GM19099 (cell line): ENCODE results near the gene MACROD2.

Experiments
- POLR2A ChIP-seq: IDR thresholded peaks from 3 replicates; pipeline ENCODE4 v1.6.1; 2011; ENCODE audit warnings: low read depth; ENCODE audit not compliant: insufficient read length; ENCODE audit errors: extremely low read depth

The MACROD2 gene

DNA sequence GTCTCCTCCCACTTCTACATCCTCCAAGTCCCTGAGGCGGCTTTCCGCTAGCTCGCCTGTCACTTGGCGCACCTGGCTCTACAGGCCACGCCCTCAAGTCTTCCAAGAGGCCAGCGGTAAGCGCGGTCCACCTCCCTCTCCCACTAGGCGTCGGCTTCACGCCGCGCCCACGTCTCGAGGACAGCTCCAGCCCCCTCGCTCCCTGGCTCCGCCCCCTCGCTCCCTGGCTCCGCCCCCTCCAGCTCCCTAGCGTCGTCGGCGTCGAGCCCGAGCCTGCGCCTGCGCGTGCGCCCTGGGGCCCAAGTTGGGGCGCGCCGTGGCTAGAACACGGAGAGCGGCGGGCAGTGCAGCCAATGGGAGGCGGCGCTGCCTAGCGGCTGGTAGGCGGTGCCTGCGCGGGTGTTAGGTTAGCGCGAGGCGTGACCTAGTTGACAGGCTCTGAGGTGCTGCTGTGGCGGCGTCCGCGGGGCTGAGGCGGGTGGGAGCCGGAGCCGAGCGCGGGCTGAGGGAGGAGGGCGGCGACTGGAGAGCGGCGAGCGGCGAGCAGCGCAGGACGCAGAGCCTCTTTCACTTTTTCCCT is at the start of gene MACROD2:
Gene MACROD2, plus strand, starts transcription at position 431 of the 580 bp plus-strand sequence.
- no peak for TF ChIP-seq POLR2A

DNA sequence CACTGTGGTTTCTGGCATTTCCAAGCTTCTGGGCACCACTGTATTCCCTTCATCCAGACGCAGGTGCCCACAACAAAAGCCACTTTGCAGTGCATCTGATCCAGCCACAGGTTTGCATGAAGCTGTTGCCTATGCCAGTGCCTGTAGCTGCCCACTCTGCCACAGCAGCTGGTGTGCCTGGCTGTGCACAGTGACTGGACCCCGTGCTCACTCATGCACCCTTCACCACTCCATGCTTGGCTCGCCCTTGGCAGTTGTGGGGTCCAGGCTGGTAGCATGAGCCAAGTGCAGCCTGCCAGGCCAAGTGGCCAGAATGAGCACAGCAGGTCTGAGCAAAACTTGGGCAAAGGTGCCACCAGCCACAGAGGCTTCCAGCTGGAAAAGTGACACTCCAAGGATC is 47.6 kb upstream of the MACROD2 start:
- TF ChIP-seq POLR2A, result no peak

DNA sequence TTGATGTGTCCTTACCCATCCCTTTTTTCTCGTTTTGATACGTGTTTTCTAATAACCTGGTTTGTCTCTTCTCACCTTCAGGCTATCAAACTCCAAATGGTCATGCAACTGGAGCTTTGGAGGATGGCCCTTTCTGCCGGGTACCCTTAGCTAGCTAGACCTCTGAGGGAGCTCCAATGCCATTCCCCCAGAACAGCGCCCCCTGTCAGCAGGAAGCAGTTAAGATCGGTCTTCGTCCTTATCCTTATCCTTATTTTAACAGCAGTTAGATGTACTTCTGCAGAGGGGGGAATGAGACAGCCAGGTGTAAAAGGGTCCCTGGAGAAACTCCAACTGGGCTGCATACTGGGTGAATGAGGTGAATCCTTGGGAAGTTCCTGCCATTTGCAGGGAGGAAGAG is 42.1 kb upstream of the MACROD2 start:
- TF ChIP-seq POLR2A, result no peak

DNA sequence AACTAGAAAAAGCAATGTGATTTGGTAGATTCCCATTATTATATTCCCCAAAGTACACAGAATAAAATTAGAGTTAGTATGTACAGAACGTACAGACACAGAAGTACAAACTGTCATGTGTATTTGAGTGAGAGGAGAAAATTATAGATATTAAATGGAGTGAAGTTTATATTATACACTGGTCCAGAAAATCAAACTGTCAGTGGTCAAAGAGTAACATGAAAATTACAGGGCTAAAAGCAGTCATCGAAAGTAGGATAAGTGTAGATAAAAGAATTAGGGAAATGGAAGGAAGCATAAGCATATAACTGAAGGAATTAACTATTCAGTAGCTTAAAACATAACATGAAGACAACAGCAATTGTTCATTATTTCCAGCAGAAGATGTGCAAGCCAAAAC is 35.2 kb upstream of the MACROD2 start:
- no peak for TF ChIP-seq POLR2A

DNA sequence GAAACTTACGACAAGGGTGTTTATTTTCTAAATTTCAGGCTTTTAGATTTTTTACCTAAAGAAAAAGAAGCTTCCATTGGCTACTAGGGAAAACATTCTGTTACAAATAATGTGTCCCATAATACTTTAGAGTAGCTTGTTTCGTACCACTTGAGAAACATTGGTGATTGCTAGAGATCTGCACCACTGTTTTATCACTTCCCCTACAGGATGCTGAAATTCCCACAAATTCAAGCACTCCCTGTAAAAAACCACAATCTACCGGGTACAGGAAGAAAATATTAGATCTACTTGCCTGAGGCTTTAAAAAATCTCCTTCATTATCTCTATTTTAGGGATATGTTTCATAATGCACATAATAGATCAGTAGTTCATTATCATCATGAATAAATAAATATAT is 34.8 kb upstream of the MACROD2 start:
- no peak for TF ChIP-seq POLR2A

DNA sequence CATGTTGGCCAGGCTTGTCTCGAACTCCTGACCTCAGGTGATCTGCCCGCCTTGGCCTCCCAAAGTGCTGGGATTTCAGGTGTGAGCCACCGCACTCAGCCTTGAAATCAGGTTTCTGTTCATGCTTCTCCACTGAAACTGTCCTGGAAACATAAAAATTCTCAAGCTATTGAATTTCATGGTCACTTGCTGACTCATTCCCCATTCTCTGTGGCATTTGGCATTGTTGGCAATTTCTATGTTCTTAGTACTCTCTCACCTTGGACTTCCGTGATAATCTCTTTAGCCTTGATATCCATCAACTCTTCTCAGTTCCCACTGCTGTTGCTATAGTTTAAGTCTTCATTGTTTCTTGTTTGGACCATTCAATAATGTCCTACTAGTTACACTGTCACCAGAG is 11.1 kb upstream of the MACROD2 start:
- no peak for TF ChIP-seq POLR2A

DNA sequence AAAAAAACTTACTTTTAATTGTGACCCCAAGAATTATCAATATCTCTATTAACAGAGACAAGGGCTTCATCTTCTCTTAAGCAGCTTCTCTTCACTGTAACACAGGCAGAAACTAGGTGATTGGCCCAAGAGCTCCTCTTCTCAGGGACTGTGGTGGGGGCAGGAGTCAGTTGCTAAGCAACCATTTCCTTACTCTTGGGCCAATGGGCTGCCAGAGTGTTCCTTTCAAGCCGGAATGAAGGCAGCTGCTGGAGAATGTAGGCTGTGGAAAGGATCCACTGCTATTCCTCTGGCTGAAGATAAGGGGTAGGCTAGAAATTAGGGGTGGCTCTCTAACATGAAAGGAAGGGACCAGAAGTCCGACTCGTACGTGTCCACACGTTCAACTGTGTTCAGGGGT is 4.9 kb upstream of the MACROD2 start, which contains the start of gene SEL1L2:
Gene SEL1L2, minus strand, starts transcription at position 150 of the 400 bp plus-strand sequence. Its CDS starts 80 bp downstream, at position 70.
- no peak for TF ChIP-seq POLR2A

DNA sequence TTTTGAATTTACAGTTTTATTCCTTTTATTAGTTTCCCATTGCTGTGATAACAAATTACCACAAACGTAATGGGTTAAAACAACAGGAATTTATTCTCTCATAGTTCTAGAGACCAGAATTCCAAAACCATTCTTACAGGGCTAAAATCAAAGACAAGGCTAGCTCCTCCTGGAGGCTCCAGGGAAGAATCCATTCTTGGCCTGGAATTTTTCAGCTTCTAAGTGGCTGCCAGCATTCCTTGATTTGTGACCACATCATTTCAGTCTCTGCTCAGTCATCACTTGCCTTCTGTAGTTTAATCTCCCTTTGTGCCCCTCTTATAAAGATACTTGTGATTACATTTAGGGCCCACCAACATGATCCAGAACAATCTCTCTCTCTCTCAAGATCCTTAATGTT is 4.0 kb upstream of the MACROD2 start:
- TF ChIP-seq POLR2A, result no peak

DNA sequence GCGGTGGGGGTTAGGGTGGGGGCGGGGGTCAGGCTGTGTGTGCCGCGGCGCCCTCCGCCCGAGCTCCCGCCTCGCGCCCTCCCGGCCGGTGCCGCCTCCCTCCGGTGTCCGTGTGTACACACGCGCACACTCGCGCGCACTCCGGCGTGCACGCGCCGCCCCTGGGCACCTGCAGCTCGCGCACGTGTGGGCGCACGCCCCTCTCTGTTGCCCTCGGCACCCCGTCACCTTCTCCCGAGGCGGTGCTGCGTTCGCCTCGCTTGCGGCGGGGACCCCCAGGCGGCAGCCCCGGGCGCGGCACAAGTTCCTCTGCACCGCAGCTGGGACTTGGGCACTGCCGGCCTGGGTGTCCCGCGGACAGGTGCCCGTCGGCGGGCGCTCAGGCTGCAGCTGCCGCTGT is 525 bp downstream of the MACROD2 start:
- no peak for TF ChIP-seq POLR2A

DNA sequence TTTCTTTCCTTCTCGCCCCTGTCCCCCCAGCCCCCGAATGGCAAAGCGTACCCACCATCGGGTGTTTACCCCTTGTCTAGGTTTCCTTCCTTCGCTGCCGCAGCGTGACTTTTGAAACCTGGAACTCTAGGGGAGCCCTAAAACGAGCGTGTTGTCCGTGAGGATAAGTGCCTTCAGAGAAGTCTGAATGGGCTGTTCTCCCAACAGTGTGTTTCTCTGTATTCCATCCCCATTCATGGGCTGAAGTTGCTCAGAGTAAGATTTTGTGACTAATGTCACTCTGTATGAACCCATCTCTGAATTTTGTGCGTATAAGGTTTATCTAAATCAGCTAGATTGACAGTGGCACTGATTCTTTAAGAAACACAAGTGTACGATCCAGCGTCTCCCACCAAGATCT is 949 bp downstream of the MACROD2 start:
- TF ChIP-seq POLR2A, result no peak

DNA sequence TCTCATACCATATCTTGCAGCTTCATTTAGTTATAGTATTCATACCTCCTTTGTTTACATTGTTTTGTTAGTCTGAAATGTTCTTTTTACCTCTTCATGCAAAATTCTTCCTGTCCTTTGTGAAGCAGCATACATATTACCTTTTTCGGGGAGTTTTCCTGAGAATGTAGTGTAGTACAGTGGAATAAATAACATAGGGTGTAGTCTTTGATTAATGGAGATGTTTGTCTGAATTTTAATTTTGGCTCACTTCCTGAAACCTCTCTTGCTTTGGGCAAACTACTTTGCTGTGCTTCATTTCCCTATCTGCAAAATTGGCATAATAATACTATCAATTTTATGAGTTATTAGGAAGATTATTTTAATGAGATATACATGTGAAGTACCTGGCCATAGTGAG is 5.6 kb downstream of the MACROD2 start:
- TF ChIP-seq POLR2A, result no peak

DNA sequence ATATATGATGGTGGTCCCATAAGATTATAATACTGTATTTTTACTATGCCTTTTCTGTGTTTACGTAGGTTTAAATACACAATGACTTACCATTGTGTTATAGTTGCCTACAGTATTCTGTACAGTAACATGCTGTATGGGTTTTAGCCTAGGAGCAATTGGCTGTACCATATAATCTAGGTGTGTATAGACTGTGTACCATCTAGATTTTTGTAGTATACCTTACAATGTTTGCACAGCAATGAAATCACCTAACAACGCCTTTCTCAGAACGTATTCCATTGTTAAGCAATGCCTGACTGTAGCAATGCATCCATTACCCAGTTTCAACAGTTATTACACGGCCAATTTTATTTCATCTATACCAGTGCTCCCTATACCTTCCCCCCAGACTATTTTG is 10.7 kb downstream of the MACROD2 start:
- no peak for TF ChIP-seq POLR2A

DNA sequence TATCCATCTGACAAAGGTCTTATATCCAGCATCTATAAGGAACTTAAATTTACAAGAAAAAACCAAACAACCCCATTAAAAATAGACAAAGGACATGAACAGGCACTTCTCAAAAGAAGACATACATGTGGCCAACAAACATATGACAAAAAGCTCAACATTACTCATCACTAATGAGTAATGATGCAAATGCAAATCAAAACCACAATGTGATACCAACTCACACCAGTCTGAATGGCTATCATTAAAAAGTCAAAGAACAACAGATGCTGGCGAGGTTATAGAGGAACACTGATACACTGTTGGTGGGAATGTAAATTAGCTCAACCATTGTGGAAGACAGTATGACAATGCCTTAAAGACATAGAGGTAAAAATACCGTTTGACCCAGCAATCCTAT is 13.9 kb downstream of the MACROD2 start:
- TF ChIP-seq POLR2A, result no peak

DNA sequence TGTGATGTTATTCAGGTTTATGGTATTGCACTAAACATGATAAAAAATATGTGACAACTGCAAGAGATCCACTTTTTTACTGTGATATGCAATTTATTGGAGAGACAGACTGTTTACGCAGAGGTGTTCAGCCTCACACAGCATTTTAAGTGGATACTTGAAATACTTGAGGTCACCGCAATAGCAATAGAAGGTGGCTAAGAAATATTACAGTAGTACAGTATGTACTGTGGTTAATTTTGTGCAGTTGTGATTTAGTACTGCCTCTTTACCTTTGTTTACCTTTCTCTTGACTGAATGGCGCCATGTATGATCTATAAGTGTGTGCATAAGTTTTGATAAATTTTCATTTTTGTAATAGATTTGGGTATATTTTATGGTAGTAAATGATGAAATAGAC is 17.4 kb downstream of the MACROD2 start:
- TF ChIP-seq POLR2A, result no peak

DNA sequence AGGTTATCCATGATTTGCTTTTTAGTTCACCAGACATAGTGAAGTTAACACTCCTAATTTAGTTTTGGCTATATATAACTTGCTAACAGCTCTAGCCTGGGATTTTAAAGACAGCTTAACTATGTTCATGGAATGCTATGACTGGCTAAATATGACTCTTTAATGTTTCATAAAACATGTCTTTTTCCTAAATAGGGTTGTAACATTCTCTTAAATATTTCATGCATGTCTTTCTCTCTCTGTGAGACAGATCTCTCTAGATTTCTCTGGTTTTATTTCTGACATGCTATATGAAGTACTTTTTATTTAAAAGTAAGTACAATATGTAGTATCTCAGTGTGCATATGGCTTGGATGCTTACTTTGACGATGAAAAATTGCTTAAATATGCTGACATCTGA is 35.7 kb downstream of the MACROD2 start:
- TF ChIP-seq POLR2A, result no peak

DNA sequence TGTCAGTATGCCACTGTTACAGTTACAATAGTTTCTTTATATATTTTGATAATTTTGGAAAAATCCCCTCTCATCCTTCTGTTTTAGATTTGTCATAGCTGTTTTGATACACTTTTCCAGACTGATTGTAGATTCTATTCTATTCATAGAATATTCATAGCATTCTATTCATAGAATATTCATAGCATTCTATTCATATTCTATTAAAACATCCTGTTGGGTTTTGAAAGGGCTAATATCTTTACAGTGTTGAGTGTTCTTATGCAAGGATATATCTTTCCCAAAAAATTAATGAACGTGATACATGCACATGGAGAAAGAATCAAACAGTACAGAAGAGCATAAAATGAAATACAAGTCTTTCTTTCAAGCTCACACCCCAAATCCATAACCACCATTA is 38.0 kb downstream of the MACROD2 start:
- TF ChIP-seq POLR2A, result no peak

DNA sequence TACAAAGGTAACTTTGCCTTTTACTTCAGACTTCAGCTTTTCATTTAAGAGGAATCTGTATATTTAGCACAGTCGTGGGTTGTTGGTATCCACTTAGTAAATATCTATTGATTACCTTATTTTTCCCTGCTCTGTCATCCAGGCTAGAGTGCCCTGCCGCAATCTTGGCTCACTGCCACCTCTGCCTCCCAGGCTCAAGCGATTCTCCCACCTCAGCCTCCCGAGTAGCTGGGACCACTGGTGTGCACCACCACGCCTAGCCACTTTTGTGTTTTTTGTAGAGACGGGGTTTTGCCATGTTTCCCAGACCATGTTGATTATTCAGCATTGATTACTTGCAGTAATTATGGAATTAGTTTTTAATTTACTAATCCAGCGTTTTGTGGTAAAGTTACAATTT is 41.3 kb downstream of the MACROD2 start:
- TF ChIP-seq POLR2A, result no peak
